ENCODE data around the gene OVOL3. TPM values are rescaled to one million over a fixed set of nuclear protein-coding genes. Genes with fewer than 3 reads are reported as not detected.

Gene OVOL3
- total and polyA plus RNA-seq, 11 donors: not detected

GRCh38 chr19:36142046-36142445 is 31.1 kb downstream of the OVOL3 start:
- DNase-seq: no peak
- Histone ChIP-seq H3K27me3 (no peaks in the 10 kb centered on the region), H3K4me1 (peaks cover 0 to 20% (median 12%) of the 10 kb centered on the region in 12 donors), H3K27ac (peak overlapping the region in 9 of 12 donors; percentile 40 to 100 (median 99)), H3K36me3 (peaks cover 7 to 53% (median 52%) of the 10 kb centered on the region in 9 donors), H3K9me3 (no peaks in the 10 kb centered on the region), H3K4me3 (peak overlapping the region in 1 of 12 donors; percentile 94)
- intact Hi-C loops (cut with DNase I): loop anchor here in 1 of 10 donors (10.0 kb wide), 1 partner anchor 387 kb away; the partner anchor contains the start of genes HSPB6 and PROSER3
- ATAC-seq: no peak
- TF ChIP-seq, protein P1, sequence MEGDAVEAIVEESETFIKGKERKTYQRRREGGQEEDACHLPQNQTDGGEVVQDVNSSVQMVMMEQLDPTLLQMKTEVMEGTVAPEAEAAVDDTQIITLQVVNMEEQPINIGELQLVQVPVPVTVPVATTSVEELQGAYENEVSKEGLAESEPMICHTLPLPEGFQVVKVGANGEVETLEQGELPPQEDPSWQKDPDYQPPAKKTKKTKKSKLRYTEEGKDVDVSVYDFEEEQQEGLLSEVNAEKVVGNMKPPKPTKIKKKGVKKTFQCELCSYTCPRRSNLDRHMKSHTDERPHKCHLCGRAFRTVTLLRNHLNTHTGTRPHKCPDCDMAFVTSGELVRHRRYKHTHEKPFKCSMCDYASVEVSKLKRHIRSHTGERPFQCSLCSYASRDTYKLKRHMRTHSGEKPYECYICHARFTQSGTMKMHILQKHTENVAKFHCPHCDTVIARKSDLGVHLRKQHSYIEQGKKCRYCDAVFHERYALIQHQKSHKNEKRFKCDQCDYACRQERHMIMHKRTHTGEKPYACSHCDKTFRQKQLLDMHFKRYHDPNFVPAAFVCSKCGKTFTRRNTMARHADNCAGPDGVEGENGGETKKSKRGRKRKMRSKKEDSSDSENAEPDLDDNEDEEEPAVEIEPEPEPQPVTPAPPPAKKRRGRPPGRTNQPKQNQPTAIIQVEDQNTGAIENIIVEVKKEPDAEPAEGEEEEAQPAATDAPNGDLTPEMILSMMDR (IDR thresholded peaks at IDR 0.05): no peak
- no peak for TF ChIP-seq POLR2A (IDR thresholded peaks at IDR 0.05)
- WGBS, 4 donors: 90 to 95% (median 92%) methylated on average over 12 to 14 of the region's 14 CpGs

DNA sequence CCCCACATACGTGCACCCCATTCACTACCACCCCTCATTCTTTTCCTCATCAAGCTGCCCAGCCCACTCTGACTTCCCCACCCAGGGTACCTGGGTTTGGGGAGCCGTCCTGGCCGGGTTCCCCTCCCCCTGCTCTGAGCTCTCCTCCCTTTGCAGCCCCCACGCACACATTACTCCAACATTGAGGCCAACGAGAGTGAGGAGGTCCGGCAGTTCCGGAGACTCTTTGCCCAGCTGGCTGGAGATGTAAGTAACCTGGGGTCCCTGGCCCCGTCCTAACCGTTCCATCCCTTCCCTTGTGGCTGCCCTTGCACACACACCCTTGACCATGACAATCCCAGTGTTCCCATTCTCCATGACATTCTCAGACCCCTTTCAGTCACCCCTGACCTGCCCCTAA is 31.6 kb downstream of the OVOL3 start:
- 85 to 93% (median 90%) methylated on average over 9 of the region's 9 CpGs for WGBS, 4 donors
- TF ChIP-seq, protein P1 (IDR thresholded peaks at IDR 0.05): no peak
- TF ChIP-seq POLR2A (IDR thresholded peaks at IDR 0.05): no peak
- DNase-seq (no peak), ATAC-seq (no peak)
- H3K27me3 ChIP-seq: no peaks in the 10 kb centered on the region
- peaks cover 7 to 58% (median 57%) of the 10 kb centered on the region in 9 donors for H3K36me3 ChIP-seq
- intact Hi-C loops (cut with DNase I): loop anchor here in 1 of 10 donors (10.0 kb wide), 1 partner anchor 388 kb away; the partner anchor contains the start of genes HSPB6 and PROSER3
- H3K27ac ChIP-seq: no peak overlapping the region
- H3K4me1 ChIP-seq: peaks cover 0 to 16% (median 12%) of the 10 kb centered on the region in 12 donors
- H3K9me3 ChIP-seq: no peaks in the 10 kb centered on the region
- no peak overlapping the region for H3K4me3 ChIP-seq

- no peak for ATAC-seq
- peaks cover 0 to 22% (median 9%) of the 10 kb centered on the region in 12 donors for H3K4me1 ChIP-seq
- DNase-seq: no peak
- WGBS, 4 donors: 96 to 97% (median 96%) methylated on average over 6 of the region's 6 CpGs
- H3K4me3 ChIP-seq: no peak overlapping the region
- no peaks in the 10 kb centered on the region for H3K9me3 ChIP-seq
- H3K36me3 ChIP-seq: peaks cover 9 to 79% (median 78%) of the 10 kb centered on the region in 9 donors
- H3K27ac ChIP-seq: no peak overlapping the region
- no peak for TF ChIP-seq POLR2A (IDR thresholded peaks at IDR 0.05)
- TF ChIP-seq, protein P1 (IDR thresholded peaks at IDR 0.05): no peak
- H3K27me3 ChIP-seq: no peaks in the 10 kb centered on the region
- intact Hi-C loops (cut with DNase I): loop anchor here in 1 of 10 donors (10.0 kb wide), 1 partner anchor 390 kb away; the partner anchor contains the start of genes HSPB6 and PROSER3
Measured at GRCh38 chr19:36144624-36145023, 33.7 kb downstream of the OVOL3 start.

DNA sequence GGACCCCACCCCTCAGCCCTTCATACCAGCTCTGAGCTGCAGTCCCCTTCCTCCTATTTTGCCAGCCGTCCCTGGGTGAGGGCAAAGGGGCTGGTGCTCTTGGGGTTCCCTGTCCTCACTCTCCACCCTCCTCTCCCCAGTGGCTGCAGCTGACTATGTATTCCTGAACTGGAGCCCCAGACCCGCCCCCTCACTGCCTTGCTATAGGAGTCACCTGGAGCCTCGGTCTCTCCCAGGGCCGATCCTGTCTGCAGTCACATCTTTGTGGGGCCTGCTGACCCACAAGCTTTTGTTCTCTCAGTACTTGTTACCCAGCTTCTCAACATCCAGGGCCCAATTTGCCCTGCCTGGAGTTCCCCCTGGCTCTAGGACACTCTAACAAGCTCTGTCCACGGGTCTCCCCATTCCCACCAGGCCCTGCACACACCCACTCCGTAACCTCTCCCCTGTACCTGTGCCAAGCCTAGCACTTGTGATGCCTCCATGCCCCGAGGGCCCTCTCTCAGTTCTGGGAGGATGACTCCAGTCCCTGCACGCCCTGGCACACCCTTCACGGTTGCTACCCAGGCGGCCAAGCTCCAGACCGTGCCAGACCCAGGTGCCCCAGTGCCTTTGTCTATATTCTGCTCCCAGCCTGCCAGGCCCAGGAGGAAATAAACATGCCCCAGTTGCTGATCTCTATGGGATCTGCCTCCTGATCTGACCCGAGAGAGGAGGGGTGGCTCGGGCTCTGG is 38.9 kb downstream of the OVOL3 start:
- Histone ChIP-seq H3K36me3 (peaks cover 9 to 63% (median 60%) of the 10 kb centered on the region in 9 donors), H3K9me3 (no peaks in the 10 kb centered on the region), H3K4me1 (peaks cover 0 to 41% (median 23%) of the 10 kb centered on the region in 12 donors), H3K27me3 (no peaks in the 10 kb centered on the region), H3K4me3 (no peak overlapping the region), H3K27ac (peak overlapping the region in 8 of 12 donors; percentile 15 to 100 (median 99))
- peak in 2 of 5 donors; percentile 36 to 62 for DNase-seq
- TF ChIP-seq POLR2A (IDR thresholded peaks at IDR 0.05): no peak
- TF ChIP-seq, protein P1 (IDR thresholded peaks at IDR 0.05): no peak
- ATAC-seq: peak in 1 of 4 donors; percentile 4
- WGBS, 4 donors: 57 to 62% (median 59%) methylated on average over 11 to 13 of the region's 13 CpGs
- intact Hi-C loops (cut with DNase I): loop anchor here in 1 of 10 donors (10.0 kb wide), 1 partner anchor 395 kb away; the partner anchor contains the start of genes HSPB6 and PROSER3
